CD1c-positive myeloid dendritic cell (primary cell): ENCODE results near the gene ZFP62.

Source experiments
- DNase-seq: peaks from one replicate; pipeline ENCODE4 v3.0.0-alpha.2; 2016; ENCODE audit errors: extremely low spot score

Gene ZFP62

DNA sequence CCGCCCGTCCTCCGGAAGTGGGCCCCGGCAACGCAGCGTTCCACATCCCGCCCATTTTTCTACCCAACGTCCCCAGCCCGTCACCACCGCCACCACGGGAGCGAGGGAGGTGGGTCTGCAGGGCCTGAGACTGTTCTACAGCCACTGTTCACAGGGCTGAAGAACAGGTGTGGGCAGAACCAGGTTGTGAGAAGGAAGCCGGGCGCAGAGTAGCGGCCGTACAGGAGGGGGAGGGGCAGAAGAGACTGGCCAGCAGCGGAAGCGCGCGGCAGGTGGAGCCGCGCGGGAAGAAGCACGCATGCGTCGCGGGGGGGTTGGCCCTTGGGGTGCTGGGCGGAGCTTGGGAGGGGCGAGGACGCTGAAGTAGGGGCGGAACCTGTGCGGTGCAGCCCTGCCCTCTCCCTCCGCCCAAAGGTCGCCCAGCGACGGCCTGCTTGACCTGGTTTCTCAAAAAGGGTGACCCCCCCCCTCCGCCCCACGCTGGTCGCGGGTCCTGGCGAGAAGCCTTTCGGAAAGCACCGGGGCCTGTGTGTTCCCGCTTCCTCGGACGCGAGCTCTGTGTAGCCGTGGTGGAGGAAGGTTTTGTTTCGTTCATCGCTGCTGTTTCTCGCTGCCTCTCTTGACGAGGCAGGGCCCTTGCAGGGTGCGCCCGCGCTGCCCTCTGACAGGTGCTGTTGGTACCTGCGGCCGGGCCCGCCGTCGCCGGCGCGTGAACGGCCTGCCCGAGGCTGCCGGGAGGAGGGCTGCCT lies 50.7 kb downstream of the ZFP62 start:
- DNase-seq: peak; percentile 97

DNA sequence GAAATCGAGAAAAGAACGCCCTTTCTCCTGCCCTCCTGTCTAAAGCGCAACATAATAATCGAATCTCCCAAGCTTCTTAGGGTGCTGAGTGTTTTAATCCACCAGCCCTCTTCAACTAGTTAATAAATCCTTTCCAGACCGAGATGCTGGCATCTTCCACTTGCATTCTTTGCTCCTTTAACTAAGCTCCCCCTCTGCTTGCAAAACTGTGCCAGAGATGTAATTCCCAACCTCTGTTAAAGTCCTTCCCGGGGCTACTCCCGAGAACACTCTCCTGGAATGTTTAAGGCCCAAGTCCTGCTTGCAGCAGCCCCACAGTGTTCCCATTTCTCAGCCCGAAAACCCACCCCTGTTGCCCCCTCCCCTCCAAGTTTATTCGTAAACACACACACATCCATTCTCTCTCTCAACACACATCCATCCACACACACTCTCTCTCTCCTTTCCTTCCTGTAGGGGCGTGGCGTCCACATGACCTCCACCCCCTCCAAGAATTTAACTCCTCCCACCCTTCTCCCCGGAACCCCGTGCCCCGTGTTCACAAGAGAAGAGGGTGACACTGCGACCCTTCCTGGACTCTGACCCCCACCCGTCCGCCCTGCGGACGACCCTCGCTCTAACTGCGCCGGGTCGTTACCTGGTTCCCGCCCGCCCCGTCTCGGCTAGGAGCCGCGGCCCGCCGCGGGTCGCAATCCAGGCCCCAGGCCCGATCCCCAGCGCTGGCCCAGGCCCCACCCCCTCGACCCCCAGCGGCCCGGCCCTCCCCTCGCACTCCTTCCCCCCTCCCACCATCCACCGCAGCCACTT lies 51.5 kb downstream of the ZFP62 start:
- peak; percentile 84 for DNase-seq

DNA sequence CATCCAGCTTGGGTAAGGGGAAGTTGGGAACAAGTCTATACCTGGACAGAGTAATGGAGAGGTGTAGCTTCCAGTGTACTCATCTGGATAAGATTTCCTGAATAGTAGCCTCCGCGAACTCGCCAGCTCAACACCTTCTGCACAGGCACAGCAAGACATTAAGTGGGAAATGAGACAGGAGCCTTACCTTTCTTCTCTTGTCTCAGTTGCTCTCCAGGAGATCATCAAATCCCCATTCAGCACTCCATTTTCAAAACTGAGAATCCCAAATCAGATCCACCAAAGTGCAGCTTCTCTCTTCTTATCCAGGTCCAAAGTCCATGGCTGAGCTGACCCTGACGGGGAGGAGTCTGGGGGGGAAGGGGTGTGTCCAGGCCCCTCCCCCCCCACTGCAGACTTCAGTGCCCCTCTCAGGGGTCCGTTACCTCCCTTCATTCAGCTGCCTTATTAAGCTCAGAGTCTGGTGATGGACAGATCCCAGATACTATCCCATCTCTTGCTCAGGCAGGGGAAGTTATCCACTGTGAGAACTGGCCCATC lies 52.5 kb downstream of the ZFP62 start:
- DNase-seq: peak; percentile 26

DNA sequence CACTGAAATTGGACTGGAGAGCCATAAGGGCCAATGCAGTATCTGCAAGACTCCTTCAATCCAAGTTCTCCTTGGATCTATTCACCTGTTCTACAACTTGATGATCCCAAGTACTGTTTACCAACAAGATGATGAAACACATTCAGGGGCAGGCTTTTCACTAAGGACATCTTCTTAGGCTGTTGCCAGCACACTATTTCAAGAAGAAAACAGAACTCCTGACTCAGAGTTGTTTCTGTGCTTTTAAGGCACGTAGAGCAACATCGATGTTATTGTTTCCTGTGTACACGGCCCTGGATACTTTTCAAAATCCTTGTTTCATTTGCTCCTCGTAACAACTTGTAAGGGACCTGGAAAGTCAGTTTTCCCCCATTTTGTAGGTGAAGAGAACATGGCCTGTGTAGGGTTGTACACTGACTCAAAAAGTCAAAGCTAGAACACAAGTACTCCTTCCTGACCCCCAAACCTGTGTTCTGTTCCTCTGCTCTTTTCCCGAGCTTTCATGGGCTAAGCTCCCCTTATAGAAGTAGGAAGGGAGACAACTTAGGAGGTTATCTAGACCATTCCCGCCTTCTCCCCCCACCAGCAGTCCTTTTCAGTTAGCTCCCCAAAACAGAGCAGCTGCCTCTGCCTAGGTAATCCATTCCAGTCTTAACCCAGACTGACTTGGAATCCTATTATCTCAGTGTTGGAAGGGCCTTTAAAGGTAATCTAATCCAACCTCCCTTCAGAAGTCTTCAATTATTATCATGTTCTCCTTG lies 53.2 kb downstream of the ZFP62 start:
- peak; percentile 35 for DNase-seq

DNA sequence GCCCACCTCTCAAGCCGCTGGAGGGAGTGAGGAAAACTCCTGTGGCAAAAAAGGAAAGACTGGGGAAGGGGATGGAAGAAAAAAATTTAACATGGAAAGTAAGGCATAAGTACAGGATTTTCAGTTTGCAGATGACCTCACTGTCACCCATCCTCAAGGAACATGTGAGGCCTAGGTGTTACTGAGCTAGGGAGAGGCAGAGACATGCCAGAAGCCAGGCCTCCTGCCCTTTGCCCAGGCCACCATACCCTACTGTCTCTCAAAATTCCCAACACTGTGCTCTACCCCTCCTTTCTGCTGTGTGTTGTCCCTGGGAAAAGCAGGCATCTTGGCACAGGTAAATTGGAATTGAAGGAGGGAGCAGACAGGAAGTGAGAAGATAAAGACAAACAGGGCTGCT lies 54.0 kb downstream of the ZFP62 start:
- DNase-seq: no peak

DNA sequence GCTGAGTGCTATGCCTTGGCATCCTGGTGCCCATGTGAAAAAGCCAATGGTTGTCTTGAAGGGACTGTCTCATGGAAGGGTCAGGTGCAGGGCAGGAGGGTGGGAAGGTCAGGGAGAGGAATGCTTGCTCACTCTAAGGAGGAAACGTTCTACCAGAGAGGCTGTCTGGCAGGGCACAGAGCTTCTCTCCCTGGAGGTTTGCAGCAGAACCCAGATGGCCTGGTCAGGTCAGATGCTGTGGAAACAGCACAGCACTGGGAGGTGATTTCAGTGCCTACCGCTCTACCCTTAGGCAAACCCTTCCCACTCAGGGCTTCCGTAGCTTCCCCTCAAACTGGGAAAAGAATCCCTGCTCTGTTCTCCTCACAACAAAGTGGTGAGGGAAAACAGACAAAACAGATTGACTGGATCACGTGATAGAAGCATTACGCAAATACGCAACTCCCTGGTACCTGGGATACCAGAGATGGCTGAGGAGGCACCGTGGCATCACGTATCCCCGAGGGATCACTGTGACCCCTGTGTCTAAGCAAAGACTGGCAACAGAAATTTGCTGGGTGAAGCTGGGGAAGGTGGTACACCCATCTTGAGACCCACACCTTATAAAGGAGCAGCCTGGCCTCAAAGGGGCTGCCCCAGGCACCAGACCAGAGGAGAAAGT lies 54.6 kb downstream of the ZFP62 start:
- peak; percentile 46 for DNase-seq

DNA sequence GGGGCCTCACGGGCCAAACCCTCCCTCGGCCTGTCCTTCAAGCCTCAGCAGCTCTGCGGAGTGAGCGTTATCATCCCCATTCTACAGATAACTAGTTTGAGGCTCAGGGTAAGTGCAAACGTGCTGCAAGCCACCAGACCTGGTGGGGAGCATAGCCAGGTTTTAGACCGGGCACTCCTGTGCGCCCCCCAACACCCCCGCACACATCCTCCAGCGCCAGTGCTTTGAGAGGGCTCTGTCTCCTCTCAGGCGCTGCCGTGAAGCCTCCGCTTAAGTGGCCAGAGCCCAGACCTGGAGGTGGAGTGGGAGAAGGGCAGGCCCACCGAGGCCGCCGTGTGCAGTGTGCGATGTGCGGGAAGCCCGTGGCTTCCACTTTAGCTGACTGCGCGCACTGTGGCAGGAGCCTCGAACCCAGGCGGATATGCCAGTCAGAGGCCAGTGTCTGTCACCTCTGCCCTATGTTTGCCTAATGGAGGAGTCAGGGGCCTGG lies 56.9 kb downstream of the ZFP62 start:
- peak; percentile 29 for DNase-seq

DNA sequence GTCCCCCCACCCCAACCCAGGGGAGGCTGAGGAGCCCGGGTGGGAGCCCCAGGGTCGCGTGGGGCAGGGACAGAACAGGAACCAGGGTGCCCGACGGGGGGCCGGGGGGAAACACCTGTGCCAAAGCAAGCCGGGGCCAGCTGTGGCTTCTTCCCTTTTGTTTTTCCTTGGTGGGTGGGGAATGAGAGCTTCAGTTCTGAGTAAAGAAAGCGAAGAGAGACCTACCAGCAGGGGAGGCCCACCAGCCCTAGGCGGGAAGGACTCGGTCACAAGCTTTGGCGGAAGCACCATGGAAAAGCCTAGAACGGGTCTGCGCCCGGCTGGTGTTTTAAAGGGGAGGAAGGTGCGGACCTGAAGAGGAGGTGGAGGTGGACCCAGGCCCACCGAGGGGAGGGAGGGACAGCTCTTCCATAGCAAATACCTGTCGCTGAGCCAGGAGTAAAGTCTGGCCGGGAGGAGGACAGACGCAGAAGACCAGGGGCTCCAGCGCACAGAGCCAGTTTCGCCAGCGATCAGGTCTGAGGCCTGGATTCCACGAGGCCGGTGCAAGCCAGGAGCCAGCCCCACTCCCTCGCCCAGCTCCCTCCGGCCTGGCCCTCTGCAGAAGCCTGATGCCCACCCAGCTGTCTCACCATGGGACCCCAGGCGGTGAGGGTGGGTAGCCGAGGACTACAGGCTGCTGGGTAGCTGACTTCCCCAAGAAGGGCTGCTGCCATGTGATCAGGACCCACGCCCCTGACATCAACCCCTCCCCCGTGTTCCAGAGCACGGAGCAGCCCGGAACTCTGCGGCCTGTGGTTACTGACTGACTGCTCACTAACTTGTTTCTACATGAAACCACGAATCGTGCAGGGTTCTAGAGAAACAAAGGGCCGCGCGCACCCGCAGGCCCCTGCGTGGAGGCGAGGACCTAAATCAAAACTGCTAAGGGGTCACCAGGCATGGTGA lies 57.6 kb downstream of the ZFP62 start:
- peak; percentile 94 for DNase-seq

DNA sequence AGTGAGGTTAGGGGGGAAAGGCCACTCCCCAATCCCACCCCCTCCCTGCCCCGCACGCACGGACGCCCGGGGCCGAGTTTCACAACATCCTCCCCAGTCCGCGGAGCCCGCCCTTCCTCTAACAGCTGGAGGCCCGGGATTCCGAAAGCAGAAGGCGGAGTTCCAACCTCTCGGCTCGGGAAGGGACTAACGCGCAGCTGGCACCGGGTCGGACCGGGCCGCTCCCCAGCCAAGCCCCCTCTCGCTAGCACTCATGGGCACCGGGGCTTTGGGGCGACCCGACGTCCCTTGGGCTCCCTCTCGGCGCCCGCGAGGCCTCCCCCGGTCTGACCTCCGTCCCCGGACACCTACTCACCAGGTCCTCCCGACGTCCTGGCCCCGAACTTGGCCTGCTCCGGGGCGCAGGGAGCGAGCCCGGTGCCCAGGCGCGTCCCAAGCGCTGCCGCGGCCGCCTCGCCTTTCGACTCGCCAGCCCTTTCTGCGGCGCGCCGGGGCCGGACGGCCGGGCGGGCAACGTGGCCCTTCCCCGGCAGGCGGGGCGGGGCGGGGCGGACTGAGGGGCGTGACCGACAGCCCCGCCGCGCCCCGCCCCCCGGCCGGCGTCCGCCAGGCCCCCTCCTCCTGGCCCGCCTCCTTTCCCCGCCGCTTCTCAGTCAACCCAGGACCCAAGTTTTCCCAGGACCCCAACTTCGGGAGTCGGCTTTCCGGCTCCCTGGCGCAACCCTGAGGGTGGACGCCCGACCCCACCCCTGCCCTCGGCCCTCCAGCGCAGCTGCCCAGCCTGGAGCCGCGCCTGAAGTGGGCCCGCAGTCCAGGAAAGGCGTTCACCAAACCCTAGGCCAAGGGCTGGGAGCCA lies 58.5 kb downstream of the ZFP62 start, which contains the start of gene MGAT1:
Gene MGAT1, minus strand, starts transcription at position 482 of the 856 bp plus-strand sequence. CDS start 9,835 bp downstream, outside the sequence.
- peak; percentile 89 for DNase-seq

DNA sequence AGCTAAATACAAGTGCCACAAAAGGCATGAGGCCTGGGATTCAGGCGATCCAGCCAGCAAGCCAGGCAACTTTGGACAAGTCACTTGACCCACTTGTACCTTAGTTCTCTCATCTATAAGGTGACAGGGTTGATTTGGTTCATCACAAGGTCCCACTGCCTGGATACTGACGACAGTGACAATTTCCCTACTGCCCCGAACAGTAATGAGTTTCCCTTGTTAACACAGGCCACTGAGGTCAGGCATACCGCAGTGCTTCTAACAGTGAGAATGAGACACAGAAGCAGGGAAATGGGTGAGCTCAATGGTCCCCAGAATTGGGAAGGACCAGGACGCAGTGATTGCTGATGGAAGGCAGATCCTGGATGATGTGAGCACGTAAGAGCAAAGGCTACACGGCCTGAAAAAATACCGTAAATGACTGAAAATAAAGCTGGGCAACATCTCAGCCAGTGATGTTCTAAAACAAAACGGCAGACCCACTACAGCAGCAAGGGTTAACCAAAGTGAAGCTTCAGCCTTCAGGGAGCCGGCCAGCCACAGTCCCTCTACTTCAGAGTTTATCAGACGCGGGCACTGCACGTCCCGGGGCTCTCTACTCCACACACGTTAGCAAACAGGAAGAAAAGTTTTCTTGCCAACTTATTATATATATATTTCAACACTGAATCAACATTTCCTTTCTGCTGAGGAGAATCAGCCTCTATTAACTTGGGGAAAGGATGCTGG lies 59.3 kb downstream of the ZFP62 start:
- peak; percentile 15 for DNase-seq

DNA sequence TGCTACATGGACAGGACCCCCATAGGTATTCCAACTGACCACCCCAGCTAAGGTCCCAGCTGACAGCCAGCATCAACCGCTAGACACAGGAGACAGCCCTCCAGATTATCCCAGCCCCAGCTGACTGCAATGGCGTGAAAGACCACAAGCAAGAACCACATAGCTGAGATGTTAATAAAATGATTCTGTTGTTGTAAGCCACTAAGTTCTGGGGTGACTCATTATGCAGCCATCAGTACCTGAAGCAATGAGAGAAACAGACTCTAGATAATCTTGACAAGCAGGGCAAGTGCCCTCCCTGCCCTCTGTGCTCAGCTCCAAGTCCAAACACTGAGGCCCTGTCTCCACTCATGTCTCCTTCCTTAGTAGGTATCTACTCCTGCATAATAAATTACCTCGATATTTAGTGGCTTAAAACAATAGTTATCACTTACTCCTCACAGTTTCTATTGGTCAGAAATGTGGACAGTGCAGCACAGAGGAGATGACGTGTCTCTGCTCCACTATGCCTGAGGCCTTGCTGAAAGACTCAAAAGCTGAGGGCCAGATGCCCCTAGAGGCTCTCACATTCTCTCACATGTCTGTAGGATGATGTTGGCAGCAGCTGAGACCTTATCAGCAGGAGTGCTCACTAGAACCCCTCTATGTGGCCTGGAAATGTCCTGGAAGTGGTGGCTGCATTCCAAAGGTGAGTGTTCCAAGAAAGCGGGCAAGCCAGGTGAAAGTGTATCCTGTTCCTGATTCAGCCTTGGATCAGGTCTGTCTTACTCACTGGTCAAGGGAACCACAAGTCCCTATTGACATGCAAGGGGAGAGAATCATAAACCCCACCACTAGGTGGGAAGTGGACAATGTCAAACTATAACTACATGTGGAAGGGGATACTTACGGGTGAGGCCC lies 60.9 kb downstream of the ZFP62 start:
- DNase-seq: no peak

DNA sequence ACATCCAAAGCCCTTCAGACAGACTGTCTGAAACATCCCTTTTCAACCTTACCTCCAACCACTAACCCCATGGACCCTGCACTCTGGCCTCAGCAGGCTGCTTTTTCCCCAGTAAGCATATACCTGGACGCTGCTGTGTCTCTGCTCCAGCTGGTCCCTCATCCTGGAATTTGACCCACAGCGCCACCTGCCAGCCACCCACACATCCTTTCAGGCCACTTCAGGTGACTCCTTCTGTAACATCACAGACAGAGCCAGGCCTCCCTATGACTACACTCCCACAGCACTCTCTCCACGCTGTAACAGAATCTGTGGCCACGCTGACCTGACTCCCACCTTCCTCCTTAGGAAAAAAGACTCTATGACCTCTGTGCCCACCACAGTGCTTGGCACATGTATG lies 61.9 kb downstream of the ZFP62 start:
- no peak for DNase-seq

DNA sequence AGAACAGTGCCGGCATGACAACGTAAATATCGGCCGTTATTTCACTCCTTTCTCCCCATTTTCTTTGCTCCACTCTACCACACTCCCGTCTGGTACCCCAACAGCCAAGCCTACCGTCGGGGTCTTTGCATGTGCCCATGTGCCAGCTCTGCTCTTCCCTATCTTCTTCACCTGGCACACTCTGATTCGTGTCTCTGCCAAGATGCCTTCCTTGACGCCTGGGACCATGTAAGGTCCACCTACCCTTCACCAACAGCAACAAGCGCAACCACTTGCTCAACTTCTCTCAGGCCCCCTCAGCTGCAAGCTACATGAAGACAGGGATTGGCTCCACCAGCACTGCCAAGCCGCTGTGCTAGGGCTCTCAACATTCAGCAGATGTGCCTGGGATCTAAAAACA lies 62.9 kb downstream of the ZFP62 start:
- no peak for DNase-seq
